PC-3 (cell line): ENCODE measurements around the gene MYO5C. TPM values are rescaled to one million over a fixed set of nuclear protein-coding genes. Genes with fewer than 3 reads are reported as not detected.
A peak's percentile ranks its signal among the peaks of the same experiment; 100 is the strongest.
"Not testable (repeated sequence)": the region's sequence is repeated elsewhere in the genome, so short reads cannot be mapped to it uniquely, and the experiment has no call there.

ENCODE experiments used
- ATAC-seq: fragments of 200-7000 bp; cut with Tn5 transposase; 2 replicates; pipeline ENCODE4 v1.9.1; 2020; ENCODE audit warnings: mild to moderate bottlenecking, moderate library complexity
- BruUV-seq: library from RNA; stranded (reverse); fragments of 400-500 nt; replicated peaks from 2 replicates; lab custom pipeline; 2021; lab: Mats Ljungman, UMichigan
- CTCF ChIA-PET: fragments of 300-600 bp; sonication (Branson Sonifier 250); formaldehyde crosslinking; loops from one replicate; lab custom pipeline; 2022; ENCODE audit warnings: antibody characterized with exemption; lab: Charles Lee
- POLR2A ChIA-PET: fragments of 300-600 bp; sonication (Branson Sonifier 250); formaldehyde crosslinking; loops from one replicate; lab custom pipeline; 2022; ENCODE audit warnings: antibody characterized with exemption; ENCODE audit not compliant: unreplicated experiment; lab: Charles Lee
- DNase-seq: peaks from one replicate; pipeline ENCODE4 v3.0.0-alpha.2; 2015
- H2AFZ ChIP-seq: fragments of 300-600 bp; sonication (generic); 2 replicates; pipeline ENCODE4 v1.6.0; 2016; ENCODE audit warnings: antibody characterized with exemption, low read length
- H3F3A ChIP-seq: fragments of 300-600 bp; sonication (generic); one replicate; pipeline ENCODE4 v1.6.0; 2017; ENCODE audit warnings: antibody characterized with exemption, low read length, control low read depth, mild to moderate bottlenecking; ENCODE audit not compliant: unreplicated experiment
- H3K27ac ChIP-seq: fragments of 300-600 bp; sonication (generic); 2 replicates; pipeline ENCODE4 v1.5.1; 2016; ENCODE audit warnings: mild to moderate bottlenecking, low read length
- H3K27me3 ChIP-seq: fragments of 300-600 bp; sonication (generic); 2 replicates; pipeline ENCODE4 v1.6.1; 2016; ENCODE audit warnings: low read length, mixed read lengths
- H3K36me3 ChIP-seq: fragments of 300-600 bp; sonication (generic); 2 replicates; pipeline ENCODE4 v1.6.1; 2016; ENCODE audit warnings: low read depth, mixed run types, low read length, mixed read lengths
- H3K4me1 ChIP-seq: fragments of 300-600 bp; sonication (generic); 2 replicates; pipeline ENCODE4 v1.5.1; 2016; ENCODE audit warnings: low read length; ENCODE audit not compliant: insufficient read depth
- H3K4me2 ChIP-seq: fragments of 300-600 bp; sonication (generic); 2 replicates; pipeline ENCODE4 v1.6.0; 2016; ENCODE audit warnings: low read length
- H3K4me3 ChIP-seq: fragments of 300-600 bp; sonication (generic); 2 replicates; pipeline ENCODE4 v1.5.1; 2016; ENCODE audit warnings: mild to moderate bottlenecking, low read length, mixed read lengths
- H3K79me2 ChIP-seq: fragments of 300-600 bp; sonication (generic); 2 replicates; pipeline ENCODE4 v1.6.1; 2017; ENCODE audit warnings: low read length, mixed read lengths
- H3K9ac ChIP-seq: fragments of 300-600 bp; sonication (generic); 2 replicates; pipeline ENCODE4 v1.6.0; 2016; ENCODE audit warnings: mild to moderate bottlenecking, low read length
- H3K9me2 ChIP-seq: fragments of 300-600 bp; sonication (generic); replicated peaks from 2 replicates; pipeline ENCODE4 v1.6.1; 2016; ENCODE audit warnings: mixed run types, low read length, mixed read lengths
- H3K9me3 ChIP-seq: fragments of 300-600 bp; sonication (generic); 2 replicates; pipeline ENCODE4 v1.6.1; 2016; ENCODE audit warnings: low read length, mixed read lengths
- H4K20me1 ChIP-seq: fragments of 300-600 bp; sonication (generic); 2 replicates; pipeline ENCODE4 v1.6.1; 2016; ENCODE audit warnings: low read length, mixed read lengths
- EZH2 ChIP-seq: fragments of 300-600 bp; sonication (generic); IDR thresholded peaks from one replicate; pipeline ENCODE4 v1.6.1; 2017; ENCODE audit warnings: antibody characterized with exemption, mild to moderate bottlenecking, low read length; ENCODE audit not compliant: unreplicated experiment
- EZH2phosphoT487 ChIP-seq: fragments of 300-600 bp; sonication (generic); IDR thresholded peaks from 2 replicates; pipeline ENCODE4 v1.6.1; 2018; ENCODE audit warnings: mild to moderate bottlenecking, antibody characterized with exemption, low read length, borderline replicate concordance
- intact Hi-C: fragments of 100-400 bp; cut with micrococcal nuclease; formaldehyde crosslinking; loops from 2 replicates; pipeline ENCODE4 v1.9.0; 2023
- total RNA-seq: library from RNA; depleted of rRNA; stranded (reverse); fragments of >200 nt; gene quantifications from 2 replicates; pipeline ENCODE4 v1.2.3, GENCODE V29; 2014
- TF ChIP-seq, protein P1 (sequence below): fragments of 300-600 bp; sonication (generic); conservative IDR thresholded peaks from 2 replicates; pipeline ENCODE4 v1.5.1; 2017; ENCODE audit warnings: antibody characterized with exemption, low read depth, mild to moderate bottlenecking, low read length

Gene MYO5C
- total RNA-seq, 1 experiment from 2014 or later = 17.7 TPM

DNA sequence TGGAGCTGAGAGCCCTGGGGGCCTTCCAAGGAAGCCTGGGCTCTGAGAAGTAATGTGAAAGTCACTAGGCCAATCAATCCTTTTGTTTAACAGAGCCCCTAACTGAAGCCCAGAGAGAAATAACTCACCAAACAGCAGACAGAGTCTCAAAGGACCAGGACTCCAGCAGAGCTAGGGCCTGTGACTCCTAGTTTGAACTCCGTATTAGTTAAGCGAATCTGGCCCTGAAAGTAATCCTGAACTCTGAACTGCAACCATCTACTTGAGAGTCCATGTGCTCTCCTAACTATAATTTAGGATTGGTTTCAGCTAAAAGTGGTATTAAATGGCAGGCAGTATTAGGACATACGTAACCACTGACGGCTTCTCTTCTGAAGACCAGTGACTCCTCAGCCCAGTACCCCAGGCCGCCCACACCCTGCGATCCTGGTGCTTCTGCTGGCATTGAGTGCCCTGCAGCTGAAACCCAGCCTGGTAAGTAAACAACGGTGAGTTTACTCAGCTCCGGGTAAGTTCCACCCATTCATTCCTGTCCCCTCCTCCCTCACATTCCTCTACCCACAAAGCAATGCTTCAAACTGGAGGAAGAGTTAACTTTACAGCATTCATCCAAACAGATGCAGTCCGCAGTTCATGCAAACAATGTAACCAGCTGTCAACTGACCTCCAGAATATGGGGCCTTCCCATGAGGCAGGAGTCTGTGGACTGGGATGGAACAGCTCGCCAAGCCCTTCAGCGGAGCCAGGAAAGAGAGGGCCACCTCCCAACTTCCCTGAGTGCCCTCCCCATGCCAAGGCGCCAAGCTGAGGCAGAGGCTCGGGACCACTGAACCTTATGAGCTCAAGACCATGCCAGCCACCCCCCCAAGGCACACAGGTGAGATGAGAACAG, 7.3 kb downstream of the MYO5C start:
- POLR2A ChIA-PET = interaction anchor here (0.5 to 0.6 kb wide), 2 partner anchors 18 to 28 kb away, joined by 3 read pairs; no protein-coding TSS in a partner anchor
- Histone ChIP-seq H3K79me2 (peaks cover 77% of the 10 kb centered on the region), H3K4me2 (peak overlapping the region; percentile 67), H3K27ac (peak overlapping the region; percentile 98), H3K27me3 (no peaks in the 10 kb centered on the region), H4K20me1 (no peaks in the 10 kb centered on the region), H3K4me3 (peak overlapping the region; percentile 30; the same call in 1 of the 2 replicates), H3K9ac (peak overlapping the region; percentile 82), H3K9me2 (no peaks in the 10 kb centered on the region), H3K36me3 (no peaks in the 10 kb centered on the region; the same call in 1 of the 2 replicates), H2AFZ (no peak overlapping the region), H3K4me1 (peaks cover 44% of the 10 kb centered on the region), H3K9me3 (no peaks in the 10 kb centered on the region), H3F3A (peaks cover 2% of the 10 kb centered on the region)
- TF ChIP-seq, protein P1, sequence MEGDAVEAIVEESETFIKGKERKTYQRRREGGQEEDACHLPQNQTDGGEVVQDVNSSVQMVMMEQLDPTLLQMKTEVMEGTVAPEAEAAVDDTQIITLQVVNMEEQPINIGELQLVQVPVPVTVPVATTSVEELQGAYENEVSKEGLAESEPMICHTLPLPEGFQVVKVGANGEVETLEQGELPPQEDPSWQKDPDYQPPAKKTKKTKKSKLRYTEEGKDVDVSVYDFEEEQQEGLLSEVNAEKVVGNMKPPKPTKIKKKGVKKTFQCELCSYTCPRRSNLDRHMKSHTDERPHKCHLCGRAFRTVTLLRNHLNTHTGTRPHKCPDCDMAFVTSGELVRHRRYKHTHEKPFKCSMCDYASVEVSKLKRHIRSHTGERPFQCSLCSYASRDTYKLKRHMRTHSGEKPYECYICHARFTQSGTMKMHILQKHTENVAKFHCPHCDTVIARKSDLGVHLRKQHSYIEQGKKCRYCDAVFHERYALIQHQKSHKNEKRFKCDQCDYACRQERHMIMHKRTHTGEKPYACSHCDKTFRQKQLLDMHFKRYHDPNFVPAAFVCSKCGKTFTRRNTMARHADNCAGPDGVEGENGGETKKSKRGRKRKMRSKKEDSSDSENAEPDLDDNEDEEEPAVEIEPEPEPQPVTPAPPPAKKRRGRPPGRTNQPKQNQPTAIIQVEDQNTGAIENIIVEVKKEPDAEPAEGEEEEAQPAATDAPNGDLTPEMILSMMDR = no peak
- TF ChIP-seq EZH2phosphoT487 (no peak), EZH2 (no peak)
- DNase-seq = peak; percentile 93
- TSS peak; percentile 84 for BruUV-seq
- CTCF ChIA-PET = interaction anchor here (1.8 kb wide), 1 partner anchor 27 kb away, joined by 9 read pairs; no protein-coding TSS in a partner anchor
- peak; percentile 91 for ATAC-seq
- intact Hi-C loops = loop anchor here (2.0 kb wide), 2 partner anchors 31 to 43 kb away; no protein-coding TSS in a partner anchor

DNA sequence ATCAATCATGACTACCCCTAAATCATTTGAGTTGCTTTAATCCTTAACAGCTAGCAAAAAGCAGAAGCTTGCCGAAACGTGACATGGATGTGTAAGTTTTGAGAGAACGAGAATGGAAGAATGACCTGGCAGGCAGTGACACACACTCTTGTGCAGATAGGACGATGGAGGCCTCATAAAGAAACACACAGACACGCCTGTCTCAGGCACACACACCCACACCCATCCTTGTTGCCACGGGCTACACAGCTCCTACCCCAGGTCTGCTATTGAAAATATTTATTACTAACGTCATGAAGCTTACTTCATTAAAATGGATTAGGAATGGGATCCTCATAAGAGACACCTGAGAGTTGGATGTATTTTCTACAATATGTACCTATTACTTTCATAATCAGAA, 8.5 kb downstream of the MYO5C start:
- Histone ChIP-seq H3K4me1 (peaks cover 42% of the 10 kb centered on the region), H3K79me2 (peaks cover 76% of the 10 kb centered on the region), H3K9me2 (no peaks in the 10 kb centered on the region), H4K20me1 (no peaks in the 10 kb centered on the region), H3K4me2 (peak overlapping the region; percentile 67; the same call in 1 of the 2 replicates), H3K4me3 (no peak overlapping the region), H3K27me3 (no peaks in the 10 kb centered on the region), H2AFZ (no peak overlapping the region), H3K36me3 (no peaks in the 10 kb centered on the region; the same call in 1 of the 2 replicates), H3K9ac (peak overlapping the region; percentile 82), H3K27ac (peak overlapping the region; percentile 98), H3K9me3 (no peaks in the 10 kb centered on the region), H3F3A (peaks cover 2% of the 10 kb centered on the region)
- no peak for TF ChIP-seq EZH2phosphoT487
- TF ChIP-seq EZH2 = no peak
- TF ChIP-seq, protein P1 = no peak
- DNase-seq = peak; percentile 34
- POLR2A ChIA-PET = interaction anchor here (0.5 kb wide), 1 partner anchor 137 kb away, joined by 6 read pairs; no protein-coding TSS in a partner anchor
- CTCF ChIA-PET = no interaction called here
- ATAC-seq = peak; percentile 39
- BruUV-seq = no TSS peak
- intact Hi-C loops = no loop called here

DNA sequence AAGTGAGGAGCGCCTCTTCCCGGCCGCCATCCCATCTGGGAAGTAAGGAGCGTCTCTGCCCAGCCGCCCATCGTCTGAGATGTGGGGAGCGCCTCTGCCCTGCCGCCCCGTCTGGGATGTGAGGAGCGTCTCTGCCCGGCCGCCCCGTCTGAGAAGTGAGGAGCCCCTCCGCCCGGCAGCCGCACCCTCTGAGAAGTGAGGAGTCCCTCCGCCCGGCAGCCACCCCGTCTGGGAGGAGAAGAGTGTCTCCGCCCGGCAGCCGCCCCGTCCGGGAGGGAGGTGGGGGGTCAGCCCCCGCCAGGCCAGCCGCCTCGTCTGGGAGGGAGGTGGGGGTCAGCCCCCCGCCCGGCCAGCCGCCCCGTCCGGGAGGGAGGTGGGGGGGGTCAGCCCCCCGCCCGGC, 9.7 kb downstream of the MYO5C start:
- peaks cover 68% of the 10 kb centered on the region for H3K79me2 ChIP-seq
- H3K9me3 ChIP-seq, H3K4me2 ChIP-seq, H3K27ac ChIP-seq, BruUV-seq, H3K9me2 ChIP-seq, CTCF ChIA-PET, POLR2A ChIA-PET, ATAC-seq, H2AFZ ChIP-seq, H4K20me1 ChIP-seq, H3K27me3 ChIP-seq, intact Hi-C loops, H3K36me3 ChIP-seq, H3F3A ChIP-seq, DNase-seq, H3K9ac ChIP-seq, H3K4me3 ChIP-seq: not testable (repeated sequence)
- peaks cover 40% of the 10 kb centered on the region for H3K4me1 ChIP-seq
